Measurements from ENCODE around the gene SSBP4.
A peak's percentile ranks its signal among the peaks of the same experiment; 100 is the strongest.
"Not testable (repeated sequence)": the region's sequence is repeated elsewhere in the genome, so short reads cannot be mapped to it uniquely, and the experiment has no call there.

Gene SSBP4

GRCh38 chr19:18388960-18389725 lies 30.1 kb upstream of the SSBP4 start:
- Mint-ChIP-seq H3K4me3 (peak overlapping the region in 1 of 2 donors; percentile 85), H3K9me3 (peaks cover 0 to 4% of the 10 kb centered on the region in 2 donors), H3K36me3 (peaks cover 6 to 9% of the 10 kb centered on the region in 2 donors), H3K27ac (no peak overlapping the region), H3K4me1 (peaks cover 14 to 55% of the 10 kb centered on the region in 2 donors), H3K27me3 (peaks cover 4 to 28% of the 10 kb centered on the region in 2 donors)
- no peak for ATAC-seq (replicated peaks)
- DNase-seq = no peak

GRCh38 chr19:18389726-18390064 lies 29.5 kb upstream of the SSBP4 start:
- Mint-ChIP-seq H3K4me3 (no peak overlapping the region), H3K9me3 (peaks cover 0 to 4% of the 10 kb centered on the region in 2 donors), H3K27me3 (peaks cover 0 to 22% of the 10 kb centered on the region in 2 donors), H3K4me1 (peaks cover 14 to 58% of the 10 kb centered on the region in 2 donors), H3K27ac (no peak overlapping the region), H3K36me3 (peaks cover 6 to 9% of the 10 kb centered on the region in 2 donors)
- ATAC-seq (replicated peaks) = no peak
- no peak for DNase-seq

GRCh38 chr19:18390065-18390907 lies 28.9 kb upstream of the SSBP4 start:
- H3K27ac Mint-ChIP-seq = no peak overlapping the region
- peaks cover 0 to 17% of the 10 kb centered on the region in 2 donors for H3K27me3 Mint-ChIP-seq
- H3K4me3 Mint-ChIP-seq = no peak overlapping the region
- peaks cover 6 to 9% of the 10 kb centered on the region in 2 donors for H3K36me3 Mint-ChIP-seq
- H3K4me1 Mint-ChIP-seq = peaks cover 13 to 58% of the 10 kb centered on the region in 2 donors
- ATAC-seq (replicated peaks) = no peak
- H3K9me3 Mint-ChIP-seq = peaks cover 0 to 4% of the 10 kb centered on the region in 2 donors
- no peak for DNase-seq

GRCh38 chr19:18391509-18392075 lies 27.6 kb upstream of the SSBP4 start:
- Mint-ChIP-seq H3K27me3 (peaks cover 0 to 6% of the 10 kb centered on the region in 2 donors), H3K4me3 (no peak overlapping the region), H3K27ac (no peak overlapping the region), H3K36me3 (peaks cover 6 to 9% of the 10 kb centered on the region in 2 donors), H3K9me3 (peaks cover 0 to 4% of the 10 kb centered on the region in 2 donors), H3K4me1 (peaks cover 13 to 45% of the 10 kb centered on the region in 2 donors)
- DNase-seq = no peak
- no peak for ATAC-seq (replicated peaks)

- Mint-ChIP-seq H3K27ac (no peak overlapping the region), H3K4me3 (peak overlapping the region; percentile 14 to 57), H3K4me1 (peaks cover 18 to 45% of the 10 kb centered on the region in 2 donors), H3K9me3 (peaks cover 0 to 4% of the 10 kb centered on the region in 2 donors), H3K36me3 (peaks cover 6 to 9% of the 10 kb centered on the region in 2 donors), H3K27me3 (peaks cover 0 to 6% of the 10 kb centered on the region in 2 donors)
- peak; percentile 70 to 74 for ATAC-seq (replicated peaks)
- DNase-seq = peak; percentile 54
Measured at GRCh38 chr19:18392417-18392816, 26.8 kb upstream of the SSBP4 start.

GRCh38 chr19:18392926-18393325 lies 26.3 kb upstream of the SSBP4 start:
- H3K27me3 Mint-ChIP-seq = peaks cover 0 to 11% of the 10 kb centered on the region in 2 donors
- ATAC-seq (replicated peaks) = no peak
- no peak overlapping the region for H3K27ac Mint-ChIP-seq
- H3K4me1 Mint-ChIP-seq = peaks cover 22 to 45% of the 10 kb centered on the region in 2 donors
- peaks cover 0 to 4% of the 10 kb centered on the region in 2 donors for H3K9me3 Mint-ChIP-seq
- H3K4me3 Mint-ChIP-seq = peak overlapping the region in 1 of 2 donors; percentile 57
- H3K36me3 Mint-ChIP-seq = peaks cover 9% of the 10 kb centered on the region in 2 donors
- DNase-seq = no peak

- H3K27me3 Mint-ChIP-seq = peaks cover 0 to 12% of the 10 kb centered on the region in 2 donors
- DNase-seq = no peak
- H3K4me1 Mint-ChIP-seq = peaks cover 21 to 42% of the 10 kb centered on the region in 2 donors
- H3K4me3 Mint-ChIP-seq = peak overlapping the region in 1 of 2 donors; percentile 26
- no peak overlapping the region for H3K27ac Mint-ChIP-seq
- ATAC-seq (replicated peaks) = no peak
- peaks cover 9% of the 10 kb centered on the region in 2 donors for H3K36me3 Mint-ChIP-seq
- H3K9me3 Mint-ChIP-seq = peaks cover 0 to 4% of the 10 kb centered on the region in 2 donors
Measured at GRCh38 chr19:18393836-18394235, 25.4 kb upstream of the SSBP4 start.

GRCh38 chr19:18396471-18397241 lies 22.5 kb upstream of the SSBP4 start:
- no peak overlapping the region for H3K27ac Mint-ChIP-seq
- DNase-seq (no peak), ATAC-seq (replicated peaks) (no peak)
- no peaks in the 10 kb centered on the region for H3K9me3 Mint-ChIP-seq
- peaks cover 29 to 50% of the 10 kb centered on the region in 2 donors for H3K4me1 Mint-ChIP-seq
- peaks cover 0 to 2% of the 10 kb centered on the region in 2 donors for H3K36me3 Mint-ChIP-seq
- H3K27me3 Mint-ChIP-seq = peaks cover 0 to 6% of the 10 kb centered on the region in 2 donors
- H3K4me3 Mint-ChIP-seq = peak overlapping the region in 1 of 2 donors; percentile 86

- Mint-ChIP-seq H3K9me3 (no peaks in the 10 kb centered on the region), H3K4me1 (peaks cover 30 to 53% of the 10 kb centered on the region in 2 donors), H3K4me3 (peak within 1 kb of the TSS; percentile 69 to 86), H3K27me3 (peaks cover 0 to 6% of the 10 kb centered on the region in 2 donors), H3K27ac (peak within 1 kb of the TSS; percentile 90), H3K36me3 (peaks cover 0 to 2% of the 10 kb centered on the region in 2 donors)
- DNase-seq (peak; percentile 64), ATAC-seq (replicated peaks) (peak; percentile 86 to 93)
Measured at GRCh38 chr19:18397242-18398202, 21.7 kb upstream of the SSBP4 start, which contains the start of gene LRRC25. LRRC25 (minus strand) TSS chr19:18397622; CDS start chr19:18396963, 659 bp downstream.

GRCh38 chr19:18399008-18399407 lies 20.2 kb upstream of the SSBP4 start:
- ATAC-seq (replicated peaks) (no peak), DNase-seq (no peak)
- Mint-ChIP-seq H3K4me3 (no peak overlapping the region), H3K36me3 (peaks cover 0 to 2% of the 10 kb centered on the region in 2 donors), H3K9me3 (no peaks in the 10 kb centered on the region), H3K4me1 (peaks cover 35 to 53% of the 10 kb centered on the region in 2 donors), H3K27ac (no peak overlapping the region), H3K27me3 (peaks cover 0 to 6% of the 10 kb centered on the region in 2 donors)

- Mint-ChIP-seq H3K27me3 (peaks cover 0 to 6% of the 10 kb centered on the region in 2 donors), H3K9me3 (no peaks in the 10 kb centered on the region), H3K4me1 (peaks cover 33 to 49% of the 10 kb centered on the region in 2 donors), H3K36me3 (peaks cover 0 to 2% of the 10 kb centered on the region in 2 donors), H3K4me3 (peak overlapping the region; percentile 48 to 55), H3K27ac (peak overlapping the region; percentile 91)
- DNase-seq (peak; percentile 66), ATAC-seq (replicated peaks) (peak; percentile 73 to 85)
Measured at GRCh38 chr19:18401580-18402112, 17.6 kb upstream of the SSBP4 start.

- H3K36me3 Mint-ChIP-seq; H3K9me3 Mint-ChIP-seq; ATAC-seq (replicated peaks); H3K27me3 Mint-ChIP-seq; DNase-seq: not testable (repeated sequence)
- H3K4me3 Mint-ChIP-seq = peak overlapping the region in 1 of 2 donors; percentile 32
- H3K27ac Mint-ChIP-seq = peak overlapping the region; percentile 91
- peaks cover 25 to 46% of the 10 kb centered on the region in 2 donors for H3K4me1 Mint-ChIP-seq
Measured at GRCh38 chr19:18402455-18403248, 16.5 kb upstream of the SSBP4 start.

Data from stimulated activated naive B cell treated with anti-CD40 and anti-IgM and Interleukin-4, amounts not matched to agents 10 μg/mL and 1 μg/mL and 100 μg/mL, for 72 hours (primary cell).